Mesenchymal stem cell (in vitro differentiated cells and primary cell): Measurements from ENCODE around the gene CTNNA1.

Experiments used
- DNase-seq: peaks from one replicate; pipeline ENCODE4 v3.0.0-alpha.2; 2013
- H2AFZ ChIP-seq: one replicate; pipeline ENCODE4 v1.6.1; 2013; ENCODE audit warnings: low read depth, mild to moderate bottlenecking, control low read depth, inconsistent platforms, low read length, moderate library complexity
- H2AK5ac ChIP-seq: 2 replicates; pipeline ENCODE4 v1.6.1; 2013; ENCODE audit warnings: low read length, moderate library complexity, mild to moderate bottlenecking, inconsistent platforms; ENCODE audit not compliant: severe bottlenecking
- H2BK120ac ChIP-seq: one replicate; pipeline ENCODE4 v1.6.1; 2013; ENCODE audit warnings: low read depth, mild to moderate bottlenecking, inconsistent platforms, low read length, moderate library complexity
- H2BK12ac ChIP-seq, 2 experiments: one replicate each; pipeline ENCODE4 v1.6.1; 2013; ENCODE audit warnings: inconsistent platforms in 2 of 2, low read length in 2 of 2, mild to moderate bottlenecking in 2 of 2, moderate library complexity in 2 of 2, control low read depth in 1 of 2
- H2BK15ac ChIP-seq: one replicate; pipeline ENCODE4 v1.6.1; 2013; ENCODE audit warnings: mild to moderate bottlenecking, low read depth, inconsistent platforms; ENCODE audit not compliant: poor library complexity, severe bottlenecking
- H2BK5ac ChIP-seq: 2 replicates; pipeline ENCODE4 v1.6.1; 2013; ENCODE audit warnings: low read depth, mild to moderate bottlenecking, low read length, control low read depth, inconsistent platforms; ENCODE audit not compliant: poor library complexity, severe bottlenecking
- H3K14ac ChIP-seq, 2 experiments: one replicate each; pipeline ENCODE4 v1.6.1; 2013; ENCODE audit warnings: inconsistent platforms in 2 of 2, low read length in 2 of 2, control low read depth in 1 of 2, mild to moderate bottlenecking in 1 of 2, moderate library complexity in 1 of 2
- H3K18ac ChIP-seq, 2 experiments: one replicate each; pipeline ENCODE4 v1.6.1; 2013; ENCODE audit warnings: inconsistent platforms in 2 of 2, low read length in 2 of 2, control low read depth in 1 of 2, low read depth in 1 of 2, mild to moderate bottlenecking in 1 of 2
- H3K23ac ChIP-seq, 2 experiments: one replicate each; pipeline ENCODE4 v1.6.1; 2013; ENCODE audit warnings: inconsistent platforms in 2 of 2, low read length in 2 of 2, mild to moderate bottlenecking in 2 of 2, moderate library complexity in 2 of 2, control low read depth in 1 of 2
- H3K27ac ChIP-seq: 2 replicates; pipeline ENCODE4 v1.5.1; 2013; ENCODE audit warnings: mild to moderate bottlenecking, moderate library complexity, low read length, control low read depth, inconsistent platforms; ENCODE audit not compliant: poor library complexity, severe bottlenecking
- H3K27me3 ChIP-seq, 2 experiments: 2 replicates each; pipeline versions ENCODE4 v1.6.1 to v1.7.0; 2013; ENCODE audit warnings: low read length in 2 of 2, mild to moderate bottlenecking in 2 of 2, moderate library complexity in 2 of 2, control low read depth in 1 of 2, inconsistent platforms in 1 of 2; ENCODE audit not compliant: control insufficient read depth in 1 of 2, insufficient read depth in 1 of 2
- H3K36me3 ChIP-seq, 2 experiments: 2 replicates each; pipeline versions ENCODE4 v1.6.1 to v1.7.0; 2013; ENCODE audit warnings: low read length in 2 of 2, control low read depth in 1 of 2, inconsistent platforms in 1 of 2, low read depth in 1 of 2, mild to moderate bottlenecking in 1 of 2; ENCODE audit not compliant: insufficient read depth in 2 of 2, control insufficient read depth in 1 of 2
- H3K4ac ChIP-seq, 2 experiments: one replicate each; pipeline ENCODE4 v1.6.1; 2013; ENCODE audit warnings: inconsistent platforms in 2 of 2, low read length in 2 of 2, mild to moderate bottlenecking in 2 of 2, moderate library complexity in 2 of 2, control low read depth in 1 of 2, low read depth in 1 of 2
- H3K4me1 ChIP-seq: 2 replicates; pipeline ENCODE4 v1.6.1; 2013; ENCODE audit warnings: low read depth, low read length, control low read depth; ENCODE audit not compliant: control insufficient read depth, insufficient read depth
- H3K4me2 ChIP-seq: 2 replicates; pipeline ENCODE4 v1.6.1; 2013; ENCODE audit warnings: low read length, mild to moderate bottlenecking, inconsistent platforms; ENCODE audit not compliant: poor library complexity, severe bottlenecking
- H3K4me3 ChIP-seq, 2 experiments: 2 replicates each; pipeline versions ENCODE4 v1.5.1 to v1.7.0; 2013; ENCODE audit warnings: low read length in 2 of 2, mild to moderate bottlenecking in 2 of 2, control low read depth in 1 of 2, low read depth in 1 of 2; ENCODE audit not compliant: insufficient read depth in 1 of 2
- H3K79me1 ChIP-seq: replicated peaks from 2 replicates; pipeline ENCODE4 v1.6.1; 2013; ENCODE audit warnings: mild to moderate bottlenecking, control low read depth, low read length, inconsistent platforms; ENCODE audit not compliant: poor library complexity, severe bottlenecking
- H3K9ac ChIP-seq: 2 replicates; pipeline ENCODE4 v1.7.0; 2013; ENCODE audit warnings: mild to moderate bottlenecking, low read length, moderate library complexity
- H3K9me3 ChIP-seq: 2 replicates; pipeline ENCODE4 v1.7.0; 2013; ENCODE audit warnings: mild to moderate bottlenecking, low read length; ENCODE audit not compliant: control insufficient read depth
- H4K8ac ChIP-seq: one replicate; pipeline ENCODE4 v1.6.1; 2013; ENCODE audit warnings: inconsistent platforms, mild to moderate bottlenecking, low read length, moderate library complexity
- H4K91ac ChIP-seq: one replicate; pipeline ENCODE4 v1.6.1; 2013; ENCODE audit warnings: mild to moderate bottlenecking, low read length, inconsistent platforms
- WGBS: methylation state at CpG from one replicate; pipeline ENCODE4 v1.1.7; 2013; ENCODE audit warnings: mixed read lengths; 5-methylcytosine and 5-hydroxymethylcytosine counted together

Gene CTNNA1

GRCh38 chr5:138975098-138975847 is 222.0 kb downstream of the CTNNA1 start:
- H3K79me1 ChIP-seq: peaks cover 7% of the 10 kb centered on the region
- H3K4me3 ChIP-seq: peak overlapping the region in 1 of 2 experiments; percentile 0
- peak; percentile 95 for DNase-seq
- H4K8ac ChIP-seq: no peak overlapping the region
- no peak overlapping the region for H2BK5ac ChIP-seq
- H3K27ac ChIP-seq: no peak overlapping the region
- no peak overlapping the region for H3K4ac ChIP-seq
- H3K4me2 ChIP-seq: no peak overlapping the region
- H3K4me1 ChIP-seq: peaks cover 12% of the 10 kb centered on the region
- H3K36me3 ChIP-seq: no peaks in the 10 kb centered on the region
- H3K9me3 ChIP-seq: no peaks in the 10 kb centered on the region
- H2BK12ac ChIP-seq: peak overlapping the region in 1 of 2 experiments; percentile 6
- no peak overlapping the region for H2AFZ ChIP-seq
- no peak overlapping the region for H2BK15ac ChIP-seq
- H2AK5ac ChIP-seq: peak overlapping the region; percentile 37
- H3K14ac ChIP-seq: no peak overlapping the region
- no peak overlapping the region for H4K91ac ChIP-seq
- peak overlapping the region in 1 of 2 experiments; percentile 41 for H3K18ac ChIP-seq
- H3K27me3 ChIP-seq: no peaks in the 10 kb centered on the region
- peak overlapping the region; percentile 62 for H3K9ac ChIP-seq
- H2BK120ac ChIP-seq: no peak overlapping the region
- WGBS: 81% methylated on average over 9 of the region's 10 CpGs
- H3K23ac ChIP-seq: no peak overlapping the region

GRCh38 chr5:138978080-138978479 is 224.9 kb downstream of the CTNNA1 start:
- Histone ChIP-seq H2BK120ac (no peak overlapping the region), H3K27ac (no peak overlapping the region), H3K23ac (no peak overlapping the region), H4K91ac (no peak overlapping the region), H3K27me3 (no peaks in the 10 kb centered on the region), H3K4ac (no peak overlapping the region), H3K4me3 (no peak overlapping the region), H2BK5ac (no peak overlapping the region), H2BK12ac (no peak overlapping the region), H3K9ac (no peak overlapping the region), H2AK5ac (no peak overlapping the region), H3K18ac (no peak overlapping the region), H2BK15ac (no peak overlapping the region), H3K36me3 (no peaks in the 10 kb centered on the region), H3K4me2 (no peak overlapping the region), H3K9me3 (no peaks in the 10 kb centered on the region), H4K8ac (no peak overlapping the region), H2AFZ (no peak overlapping the region), H3K14ac (no peak overlapping the region), H3K79me1 (peaks cover 7% of the 10 kb centered on the region), H3K4me1 (peaks cover 15% of the 10 kb centered on the region)
- 27% methylated on average over 1 of the region's 1 CpG for WGBS
- no peak for DNase-seq

GRCh38 chr5:138978581-138978980 is 225.4 kb downstream of the CTNNA1 start:
- Histone ChIP-seq H3K18ac (no peak overlapping the region), H2AK5ac (no peak overlapping the region), H3K4me1 (peaks cover 15% of the 10 kb centered on the region), H3K79me1 (peaks cover 4% of the 10 kb centered on the region), H2BK120ac (no peak overlapping the region), H3K23ac (no peak overlapping the region), H3K4ac (no peak overlapping the region), H3K4me3 (no peak overlapping the region), H2BK5ac (no peak overlapping the region), H2AFZ (no peak overlapping the region), H3K4me2 (no peak overlapping the region), H3K27me3 (no peaks in the 10 kb centered on the region), H3K9ac (no peak overlapping the region), H4K91ac (no peak overlapping the region), H3K27ac (no peak overlapping the region), H2BK15ac (no peak overlapping the region), H3K36me3 (no peaks in the 10 kb centered on the region), H4K8ac (no peak overlapping the region), H3K14ac (no peak overlapping the region), H3K9me3 (no peaks in the 10 kb centered on the region), H2BK12ac (no peak overlapping the region)
- no CpG with 5 or more reads among the region's 1 CpG for WGBS
- no peak for DNase-seq

- Histone ChIP-seq H3K9me3 (no peaks in the 10 kb centered on the region), H2BK5ac (no peak overlapping the region), H3K14ac (no peak overlapping the region), H2BK15ac (no peak overlapping the region), H4K91ac (no peak overlapping the region), H4K8ac (no peak overlapping the region), H3K4ac (no peak overlapping the region), H3K27me3 (no peaks in the 10 kb centered on the region), H2BK120ac (no peak overlapping the region), H3K18ac (no peak overlapping the region), H3K4me2 (no peak overlapping the region), H3K9ac (no peak overlapping the region), H3K27ac (no peak overlapping the region), H3K4me3 (no peak overlapping the region), H3K36me3 (no peaks in the 10 kb centered on the region), H2AFZ (no peak overlapping the region), H2AK5ac (peak overlapping the region; percentile 16), H3K23ac (no peak overlapping the region), H2BK12ac (no peak overlapping the region), H3K79me1 (peaks cover 3% of the 10 kb centered on the region), H3K4me1 (peaks cover 13% of the 10 kb centered on the region)
- WGBS: 89% methylated on average over 5 of the region's 5 CpGs
- no peak for DNase-seq
These were observed 226.6 kb downstream of the CTNNA1 start for GRCh38 chr5:138979684-138980280.
